AG09319 (cell line): ENCODE data around the gene FCHSD1.

Experiments used
- DNase-seq: peaks from one replicate; pipeline ENCODE4 v3.0.0-alpha.2; 2010; ENCODE audit warnings: low read depth; ENCODE audit errors: extremely low read depth
- TF ChIP-seq, protein P1 (sequence below): IDR thresholded peaks from 2 replicates; pipeline ENCODE4 v1.5.1; 2011; ENCODE audit warnings: low read depth, mild to moderate bottlenecking, inconsistent platforms, low read length, moderate library complexity

The FCHSD1 gene

DNA sequence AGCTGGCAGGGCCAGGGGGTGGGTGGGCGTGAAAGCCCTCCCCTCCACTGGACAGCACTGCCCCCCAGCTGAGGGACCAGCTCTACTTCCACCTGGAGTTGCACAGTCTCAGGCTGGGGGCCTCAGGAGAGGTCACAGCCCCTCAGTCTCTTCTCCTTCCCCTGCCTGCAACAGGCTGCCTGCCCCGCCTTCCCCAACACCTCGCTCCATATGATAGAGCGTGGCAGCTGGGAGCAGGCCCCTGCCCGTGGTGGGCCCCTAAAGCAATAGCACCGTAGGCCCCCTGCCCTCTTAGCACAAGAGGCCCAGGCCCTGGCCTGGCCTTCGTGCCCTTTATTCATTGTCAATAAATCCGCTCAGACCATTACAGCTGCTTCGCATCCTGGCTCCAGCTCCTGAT, 10.5 kb downstream of the FCHSD1 start:
- TF ChIP-seq, protein P1, sequence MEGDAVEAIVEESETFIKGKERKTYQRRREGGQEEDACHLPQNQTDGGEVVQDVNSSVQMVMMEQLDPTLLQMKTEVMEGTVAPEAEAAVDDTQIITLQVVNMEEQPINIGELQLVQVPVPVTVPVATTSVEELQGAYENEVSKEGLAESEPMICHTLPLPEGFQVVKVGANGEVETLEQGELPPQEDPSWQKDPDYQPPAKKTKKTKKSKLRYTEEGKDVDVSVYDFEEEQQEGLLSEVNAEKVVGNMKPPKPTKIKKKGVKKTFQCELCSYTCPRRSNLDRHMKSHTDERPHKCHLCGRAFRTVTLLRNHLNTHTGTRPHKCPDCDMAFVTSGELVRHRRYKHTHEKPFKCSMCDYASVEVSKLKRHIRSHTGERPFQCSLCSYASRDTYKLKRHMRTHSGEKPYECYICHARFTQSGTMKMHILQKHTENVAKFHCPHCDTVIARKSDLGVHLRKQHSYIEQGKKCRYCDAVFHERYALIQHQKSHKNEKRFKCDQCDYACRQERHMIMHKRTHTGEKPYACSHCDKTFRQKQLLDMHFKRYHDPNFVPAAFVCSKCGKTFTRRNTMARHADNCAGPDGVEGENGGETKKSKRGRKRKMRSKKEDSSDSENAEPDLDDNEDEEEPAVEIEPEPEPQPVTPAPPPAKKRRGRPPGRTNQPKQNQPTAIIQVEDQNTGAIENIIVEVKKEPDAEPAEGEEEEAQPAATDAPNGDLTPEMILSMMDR: no peak
- no peak for DNase-seq

DNA sequence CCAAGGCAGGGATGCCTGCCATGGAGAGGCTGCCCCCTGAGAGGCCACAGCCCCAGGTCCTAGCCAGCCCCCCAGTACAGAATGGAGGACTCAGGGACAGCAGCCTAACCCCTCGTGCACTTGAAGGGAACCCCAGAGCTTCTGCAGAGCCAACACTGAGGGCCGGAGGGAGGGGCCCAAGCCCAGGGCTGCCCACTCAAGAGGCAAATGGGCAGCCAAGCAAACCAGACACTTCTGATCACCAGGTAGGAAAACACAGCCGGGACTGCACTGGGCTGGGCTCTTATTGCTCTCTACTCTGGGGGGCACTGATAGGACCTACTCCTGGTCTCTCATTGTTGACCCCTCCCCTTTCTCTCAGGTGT, 11.2 kb downstream of the FCHSD1 start:
- DNase-seq: no peak
- TF ChIP-seq, protein P1: no peak

DNA sequence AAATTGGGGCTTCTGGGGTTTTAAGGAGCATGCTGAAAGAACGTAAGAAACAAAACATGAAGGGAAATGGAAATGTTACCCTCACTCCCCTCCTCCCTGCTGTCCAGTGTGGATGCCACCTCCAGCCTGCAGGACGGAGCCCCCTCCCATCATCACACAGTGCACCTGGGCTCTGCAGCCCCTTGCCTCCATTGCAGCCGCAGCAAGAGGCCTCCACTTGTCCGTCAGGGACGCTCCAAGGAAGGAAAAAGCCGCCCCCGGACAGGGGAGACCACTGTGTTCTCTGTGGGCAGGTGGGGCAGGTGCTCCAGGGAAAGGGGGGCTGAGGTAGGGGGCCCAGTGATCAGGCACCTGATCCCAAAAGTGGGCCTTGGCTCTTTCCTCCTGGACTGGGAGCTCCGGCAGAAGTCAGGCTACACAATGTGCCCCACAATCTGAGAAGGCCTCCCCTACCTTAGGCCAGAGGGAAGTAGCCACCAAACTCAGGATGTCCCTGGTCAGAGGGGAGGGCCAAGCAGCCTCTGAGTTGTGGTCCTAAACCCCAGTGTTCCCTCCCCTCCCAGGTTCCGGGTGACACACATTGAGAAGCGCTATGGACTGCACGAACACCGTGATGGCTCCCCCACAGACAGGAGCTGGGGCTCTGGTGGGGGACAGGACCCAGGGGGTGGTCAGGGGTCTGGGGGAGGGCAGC, 11.7 kb downstream of the FCHSD1 start:
- no peak for DNase-seq
- TF ChIP-seq, protein P1: no peak

DNA sequence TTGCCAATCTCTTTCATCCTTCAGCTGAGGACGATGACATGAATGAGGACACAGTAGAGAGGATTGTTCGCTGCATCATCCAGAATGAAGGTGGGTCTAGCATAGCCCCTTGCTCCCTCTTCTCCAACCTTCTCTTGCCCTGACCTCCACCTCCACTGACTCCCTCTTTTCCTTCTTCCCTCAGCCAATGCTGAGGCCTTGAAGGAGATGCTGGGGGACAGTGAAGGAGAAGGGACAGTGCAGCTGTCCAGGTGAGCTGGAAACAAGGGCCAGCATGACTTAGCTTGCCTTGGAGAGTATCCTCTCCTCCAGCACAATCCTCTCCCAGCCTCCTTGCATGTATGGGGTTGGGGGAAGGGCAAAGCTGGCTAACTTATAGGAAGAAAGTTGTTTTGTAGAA, 12.4 kb downstream of the FCHSD1 start:
- DNase-seq: no peak
- TF ChIP-seq, protein P1: no peak

- TF ChIP-seq, protein P1: peak; percentile 28
- no peak for DNase-seq
Measured at GRCh38 chr5:141637767-141638419, 13.3 kb downstream of the FCHSD1 start.

DNA sequence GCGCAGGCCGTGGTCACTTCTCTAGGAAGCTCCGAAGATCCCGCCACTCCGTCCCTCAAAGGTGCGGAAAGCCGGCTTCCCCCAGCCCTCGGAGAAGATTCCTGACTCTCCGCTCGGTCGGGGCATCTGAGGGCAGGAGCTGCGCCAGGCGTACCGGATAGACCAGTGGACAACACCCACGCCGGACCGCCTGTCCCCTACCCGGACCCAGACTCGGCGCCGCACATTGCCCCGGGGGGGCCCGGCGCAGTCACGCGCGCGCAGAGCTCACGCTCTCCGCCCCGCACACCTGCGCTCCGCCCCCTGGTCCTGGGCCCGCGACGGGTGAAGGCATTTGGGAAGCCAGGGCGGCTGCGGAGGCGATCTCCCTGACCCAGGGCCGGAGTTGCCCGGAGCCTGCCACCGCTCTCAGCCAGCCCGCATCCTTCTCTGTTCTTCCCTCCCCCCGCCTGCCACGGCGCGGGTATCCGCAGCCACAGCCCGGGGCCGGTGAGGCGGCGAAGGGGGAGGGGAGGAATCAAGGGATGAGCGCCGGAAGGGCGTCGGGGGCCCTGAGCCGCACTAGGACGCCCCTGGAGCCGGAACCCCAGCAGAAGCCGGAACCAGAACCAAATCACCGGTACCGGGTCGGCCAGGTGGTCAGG, 14.0 kb downstream of the FCHSD1 start:
- DNase-seq: no peak
- TF ChIP-seq, protein P1: no peak
